ENCODE results near the gene CRABP2.

CRABP2 gene

GRCh38 chr1:156662800-156663055, 42.7 kb downstream of the CRABP2 start:
- no peak for TF ChIP-seq CTCF (IDR thresholded peaks at IDR 0.05; ENCODE audit: low read depth, low read length)
- no peak overlapping the region for H3K4me3 ChIP-seq (ENCODE audit: low read depth, low read length)
- DNase-seq (ENCODE audit: low read depth, low spot score): no peak
- in situ Hi-C loops (cut with HindIII; ENCODE audit: low sequenced_read_pairs): no loop called here

- no peak overlapping the region for H3K4me3 ChIP-seq (ENCODE audit: low read depth, low read length)
- DNase-seq (ENCODE audit: low read depth, low spot score): no peak
- in situ Hi-C loops (cut with HindIII; ENCODE audit: low sequenced_read_pairs): no loop called here
- TF ChIP-seq CTCF (IDR thresholded peaks at IDR 0.05; ENCODE audit: low read depth, low read length): no peak
Observed at GRCh38 chr1:156662005-156662799, 43.2 kb downstream of the CRABP2 start.

GRCh38 chr1:156660752-156661112, 44.7 kb downstream of the CRABP2 start:
- in situ Hi-C loops (cut with HindIII; ENCODE audit: low sequenced_read_pairs): no loop called here
- TF ChIP-seq CTCF (IDR thresholded peaks at IDR 0.05; ENCODE audit: low read depth, low read length): no peak
- DNase-seq (ENCODE audit: low read depth, low spot score): no peak
- H3K4me3 ChIP-seq (ENCODE audit: low read depth, low read length): peak overlapping the region; percentile 7

- TF ChIP-seq CTCF (IDR thresholded peaks at IDR 0.05; ENCODE audit: low read depth, low read length): peak; percentile 99
- no peak overlapping the region for H3K4me3 ChIP-seq (ENCODE audit: low read depth, low read length)
- peak; percentile 97 for DNase-seq (ENCODE audit: low read depth, low spot score)
- in situ Hi-C loops (cut with HindIII; ENCODE audit: low sequenced_read_pairs): no loop called here
Observed at GRCh38 chr1:156659988-156660751, 45.2 kb downstream of the CRABP2 start.

GRCh38 chr1:156659661-156659987, 45.8 kb downstream of the CRABP2 start:
- DNase-seq (ENCODE audit: low read depth, low spot score): no peak
- in situ Hi-C loops (cut with HindIII; ENCODE audit: low sequenced_read_pairs): no loop called here

GRCh38 chr1:156658945-156659574, 46.3 kb downstream of the CRABP2 start:
- no peak overlapping the region for H3K4me3 ChIP-seq (ENCODE audit: low read depth, low read length)
- in situ Hi-C loops (cut with HindIII; ENCODE audit: low sequenced_read_pairs): no loop called here
- DNase-seq (ENCODE audit: low read depth, low spot score): no peak
- TF ChIP-seq CTCF (IDR thresholded peaks at IDR 0.05; ENCODE audit: low read depth, low read length): no peak

More at GRCh38 chr1:156659661-156659987, 45.8 kb downstream of the CRABP2 start:
- H3K4me3 ChIP-seq (ENCODE audit: low read depth, low read length): no peak overlapping the region
- no peak for TF ChIP-seq CTCF (IDR thresholded peaks at IDR 0.05; ENCODE audit: low read depth, low read length)
